Naive thymus-derived CD4-positive, alpha-beta T cell (primary cell): ENCODE data around the gene TRAF3IP3. TPM values are rescaled to one million over a fixed set of nuclear protein-coding genes. Genes with fewer than 3 reads are reported as not detected.

Source experiments
- ATAC-seq: fragments of 150-1000 bp; cut with Tn5 transposase; 2 replicates; pipeline ENCODE4 v1.10.0; 2021; ENCODE audit warnings: mild to moderate bottlenecking, moderate library complexity
- CTCF ChIA-PET: fragments of 350-600 bp; sonication (Branson Sonifier 250); formaldehyde crosslinking; loops from one replicate; lab custom pipeline; 2021; ENCODE audit warnings: antibody characterized with exemption; lab: Charles Lee
- POLR2A ChIA-PET: fragments of 350-600 bp; sonication (Branson Sonifier 250); formaldehyde crosslinking; loops from one replicate; lab custom pipeline; 2021; ENCODE audit warnings: antibody characterized with exemption, inconsistent platforms; lab: Charles Lee
- DNase-seq, 9 donors: peaks; one replicate each; pipeline versions ENCODE4 v3.0.0 to v3.0.0-alpha.2; 2020 to 2022; ENCODE audit warnings: mixed read lengths in 1 of 9
- H3K27ac ChIP-seq: one replicate; pipeline ENCODE4 v1.7.0; 2013; ENCODE audit warnings: mild to moderate bottlenecking, low read depth, low read length, moderate library complexity
- H3K27me3 ChIP-seq, 2 donors: one replicate each; pipeline ENCODE4 v1.7.0; 2013; ENCODE audit warnings: low read length in 2 of 2, mild to moderate bottlenecking in 2 of 2, moderate library complexity in 2 of 2; ENCODE audit not compliant: control insufficient read depth in 2 of 2, insufficient read depth in 2 of 2
- H3K36me3 ChIP-seq, 3 experiments: 1 replicate in 2 of 3; 2 replicates in 1 of 3; pipeline ENCODE4 v1.7.0; 2013; ENCODE audit warnings: low read length in 3 of 3, mild to moderate bottlenecking in 3 of 3, moderate library complexity in 1 of 3; ENCODE audit not compliant: insufficient read depth in 3 of 3, control insufficient read depth in 2 of 3
- H3K4me1 ChIP-seq, 2 donors: one replicate each; pipeline ENCODE4 v1.7.0; 2013; ENCODE audit warnings: low read length in 2 of 2, mild to moderate bottlenecking in 2 of 2, moderate library complexity in 1 of 2; ENCODE audit not compliant: control insufficient read depth in 2 of 2, insufficient read depth in 2 of 2
- H3K4me3 ChIP-seq: 2 replicates; pipeline ENCODE4 v1.7.0; 2013; ENCODE audit warnings: mild to moderate bottlenecking, low read length
- H3K9me3 ChIP-seq, 3 experiments: 1 replicate in 2 of 3; 2 replicates in 1 of 3; pipeline ENCODE4 v1.7.0; 2013; ENCODE audit warnings: low read length in 3 of 3; ENCODE audit not compliant: control insufficient read depth in 2 of 3
- H3K27ac Mint-ChIP-seq, 9 donors: one replicate each; pipeline ENCODE4 v1.8.0; 2020 to 2022; ENCODE audit warnings: mixed read lengths in 9 of 9, mild to moderate bottlenecking in 8 of 9, moderate library complexity in 5 of 9, inconsistent platforms in 2 of 9
- H3K27me3 Mint-ChIP-seq, 5 donors: one replicate each; pipeline ENCODE4 v1.8.0; 2021 to 2022; ENCODE audit warnings: mixed read lengths in 5 of 5, mild to moderate bottlenecking in 1 of 5
- H3K36me3 Mint-ChIP-seq, 5 donors: one replicate each; pipeline ENCODE4 v1.8.0; 2020 to 2022; ENCODE audit warnings: mixed read lengths in 5 of 5, mild to moderate bottlenecking in 3 of 5, inconsistent platforms in 1 of 5
- H3K4me1 Mint-ChIP-seq, 7 donors: one replicate each; pipeline ENCODE4 v1.8.0; 2020 to 2022; ENCODE audit warnings: mixed read lengths in 7 of 7, mild to moderate bottlenecking in 3 of 7, inconsistent platforms in 1 of 7
- H3K4me3 Mint-ChIP-seq, 10 donors: one replicate each; pipeline ENCODE4 v1.8.0; 2020 to 2022; ENCODE audit warnings: mild to moderate bottlenecking in 10 of 10, mixed read lengths in 10 of 10, moderate library complexity in 6 of 10, inconsistent platforms in 2 of 10
- H3K9me3 Mint-ChIP-seq, 11 donors: one replicate each; pipeline ENCODE4 v1.8.0; 2020 to 2022; ENCODE audit warnings: mixed read lengths in 11 of 11, mild to moderate bottlenecking in 4 of 11, inconsistent platforms in 1 of 11, moderate library complexity in 1 of 11
- intact Hi-C, 2 donors: fragments of 100-400 bp; cut with micrococcal nuclease; formaldehyde crosslinking; loops; one replicate each; pipeline ENCODE4 v1.15.1; 2023
- polyA plus RNA-seq, 2 donors: library from polyadenylated mRNA; unstranded; fragments of 300-500 nt; fragmentation: Illumina TruSeq; gene quantifications; one replicate each; pipeline ENCODE4 v1.2.3, GENCODE V29; 2021
- total RNA-seq, 6 experiments: library from RNA in 5 of 6; stranded (reverse) in 5 of 6; gene quantifications; 1 replicate in 5 of 6; 2 replicates in 1 of 6; pipeline ENCODE4 v1.2.3 and lab custom pipeline; 2021 to 2026

The TRAF3IP3 gene
- total and polyA plus RNA-seq, 7 experiments from 2014 or later = 303 to 746 (median 450) TPM

GRCh38 chr1:209813902-209814301 is 58.0 kb downstream of the TRAF3IP3 start:
- ATAC-seq = no peak
- POLR2A ChIA-PET = interaction anchor here (0.6 to 0.8 kb wide), 2 partner anchors 11 to 22 kb away, joined by 3 to 4 read pairs; no protein-coding TSS in a partner anchor
- Histone ChIP-seq H3K4me1 (no peaks in the 10 kb centered on the region), H3K27ac (no peak overlapping the region), H3K36me3 (no peaks in the 10 kb centered on the region), H3K4me3 (no peak overlapping the region), H3K27me3 (no peaks in the 10 kb centered on the region), H3K9me3 (no peaks in the 10 kb centered on the region)
- peaks cover 0 to 10% (median 2%) of the 10 kb centered on the region in 7 donors for H3K4me1 Mint-ChIP-seq
- H3K4me3 Mint-ChIP-seq = no peak overlapping the region
- H3K9me3 Mint-ChIP-seq = no peaks in the 10 kb centered on the region
- H3K36me3 Mint-ChIP-seq = peaks cover 0 to 5% (median 0%) of the 10 kb centered on the region in 5 donors
- CTCF ChIA-PET = interaction anchor here (2.2 kb wide), 1 partner anchor 10 kb away, joined by 14 read pairs; no protein-coding TSS in a partner anchor
- H3K27ac Mint-ChIP-seq = no peak overlapping the region
- intact Hi-C loops = no loop called here
- peaks cover 0 to 5% (median 0%) of the 10 kb centered on the region in 5 donors for H3K27me3 Mint-ChIP-seq
- DNase-seq = no peak

- DNase-seq (peak in 1 of 9 donors; percentile 16), ATAC-seq (no peak)
- POLR2A ChIA-PET = interaction anchor here (1.1 to 1.6 kb wide), 4 partner anchors 12 to 54 kb away, joined by 3 to 6 read pairs (median 4); partner anchors contain the start of gene UTP25
- Histone ChIP-seq H3K4me3 (no peak overlapping the region), H3K9me3 (no peaks in the 10 kb centered on the region), H3K27ac (no peak overlapping the region), H3K36me3 (no peaks in the 10 kb centered on the region), H3K27me3 (no peaks in the 10 kb centered on the region), H3K4me1 (no peaks in the 10 kb centered on the region)
- Mint-ChIP-seq H3K36me3 (peaks cover 0 to 5% (median 0%) of the 10 kb centered on the region in 5 donors), H3K9me3 (no peaks in the 10 kb centered on the region), H3K4me1 (peaks cover 0 to 10% (median 0%) of the 10 kb centered on the region in 7 donors), H3K4me3 (no peak overlapping the region), H3K27ac (peak overlapping the region in 1 of 9 donors; percentile 3), H3K27me3 (peaks cover 0 to 13% (median 3%) of the 10 kb centered on the region in 5 donors)
- intact Hi-C loops = no loop called here
- CTCF ChIA-PET = interaction anchor here (0.5 to 1.0 kb wide), 2 partner anchors 12 kb away, joined by 3 to 5 read pairs; partner anchors contain the start of gene UTP25
These were observed 59.6 kb downstream of the TRAF3IP3 start for GRCh38 chr1:209815490-209815889.

DNA sequence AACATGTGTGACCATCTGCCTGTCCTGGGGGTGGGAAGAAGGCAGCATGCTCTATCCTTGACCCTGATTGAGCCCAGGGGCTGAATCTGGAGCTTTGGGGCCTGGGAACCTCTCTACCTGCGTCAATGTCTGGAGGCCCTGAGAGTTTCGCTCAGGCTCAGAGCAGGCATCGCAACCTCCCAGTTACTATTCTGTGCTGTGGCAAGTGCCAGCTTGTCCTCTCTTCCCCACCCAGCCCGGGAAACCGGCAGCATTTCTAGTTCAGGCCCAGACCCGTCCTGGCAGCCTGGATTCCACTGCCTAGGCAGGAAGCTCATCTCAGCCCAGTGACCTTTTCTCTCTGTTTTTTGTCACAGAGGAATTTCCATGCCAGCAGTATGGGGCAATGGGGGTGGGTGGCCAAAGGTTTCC is 60.1 kb downstream of the TRAF3IP3 start:
- H3K27me3 Mint-ChIP-seq = peaks cover under 1 to 17% (median 6%) of the 10 kb centered on the region in 5 donors
- no peak overlapping the region for H3K27ac Mint-ChIP-seq
- peaks cover 0 to 5% (median 0%) of the 10 kb centered on the region in 5 donors for H3K36me3 Mint-ChIP-seq
- ATAC-seq (no peak), DNase-seq (no peak)
- H3K36me3 ChIP-seq = no peaks in the 10 kb centered on the region
- no peaks in the 10 kb centered on the region for H3K27me3 ChIP-seq
- no peaks in the 10 kb centered on the region for H3K9me3 Mint-ChIP-seq
- H3K27ac ChIP-seq = no peak overlapping the region
- H3K4me3 Mint-ChIP-seq = no peak overlapping the region
- peaks cover 0 to 10% (median 0%) of the 10 kb centered on the region in 7 donors for H3K4me1 Mint-ChIP-seq
- no peak overlapping the region for H3K4me3 ChIP-seq
- no peaks in the 10 kb centered on the region for H3K9me3 ChIP-seq
- no peaks in the 10 kb centered on the region for H3K4me1 ChIP-seq
- POLR2A ChIA-PET = interaction anchor here (1.1 to 1.6 kb wide), 4 partner anchors 11 to 54 kb away, joined by 3 to 6 read pairs (median 4); partner anchors contain the start of gene UTP25
- CTCF ChIA-PET = interaction anchor here (0.5 to 1.0 kb wide), 2 partner anchors 11 to 12 kb away, joined by 3 to 5 read pairs; partner anchors contain the start of gene UTP25
- intact Hi-C loops = no loop called here

GRCh38 chr1:209816923-209817322 is 61.1 kb downstream of the TRAF3IP3 start:
- peaks cover 0 to 10% (median 0%) of the 10 kb centered on the region in 7 donors for H3K4me1 Mint-ChIP-seq
- Histone ChIP-seq H3K27ac (no peak overlapping the region), H3K9me3 (no peaks in the 10 kb centered on the region), H3K4me3 (no peak overlapping the region), H3K27me3 (no peaks in the 10 kb centered on the region), H3K4me1 (no peaks in the 10 kb centered on the region), H3K36me3 (no peaks in the 10 kb centered on the region)
- DNase-seq (no peak), ATAC-seq (no peak)
- H3K27me3 Mint-ChIP-seq = peaks cover 7 to 24% (median 9%) of the 10 kb centered on the region in 5 donors
- ChIA-PET POLR2A (no interaction called here), CTCF (no interaction called here)
- intact Hi-C loops = no loop called here
- no peak overlapping the region for H3K27ac Mint-ChIP-seq
- H3K9me3 Mint-ChIP-seq = no peaks in the 10 kb centered on the region
- no peak overlapping the region for H3K4me3 Mint-ChIP-seq
- peaks cover 0 to 5% (median 0%) of the 10 kb centered on the region in 5 donors for H3K36me3 Mint-ChIP-seq

DNA sequence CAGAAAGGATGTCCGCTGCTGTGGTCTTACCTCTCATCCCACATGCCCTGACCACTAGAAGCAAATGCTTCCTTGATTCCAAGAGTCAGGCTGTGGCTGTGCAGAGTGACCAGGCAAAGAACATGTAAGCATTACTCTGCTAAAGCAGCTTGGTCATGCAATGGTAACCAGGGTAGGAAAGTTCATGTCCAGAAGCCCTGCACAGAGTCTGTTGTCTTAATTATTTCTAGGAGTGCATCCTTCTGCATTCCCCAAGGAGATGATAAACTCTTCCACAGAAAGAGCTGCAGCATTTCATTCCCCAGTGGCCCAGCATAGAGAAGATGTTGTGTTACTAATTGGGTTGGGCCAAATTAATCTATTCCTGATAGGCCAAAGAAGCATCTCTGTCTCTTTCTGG is 61.8 kb downstream of the TRAF3IP3 start:
- CTCF ChIA-PET = no interaction called here
- no peaks in the 10 kb centered on the region for H3K27me3 ChIP-seq

GRCh38 chr1:209819058-209819457 is 63.2 kb downstream of the TRAF3IP3 start:
- no peak for ATAC-seq
- peaks cover 0 to 1% (median 0%) of the 10 kb centered on the region in 5 donors for H3K36me3 Mint-ChIP-seq
- no peak for DNase-seq
- ChIA-PET POLR2A (interaction anchor here (0.6 to 11.0 kb wide), 3 partner anchors 23 to 50 kb away, joined by 3 to 62 read pairs (median 4); no protein-coding TSS in a partner anchor), CTCF (no interaction called here)
- no peak overlapping the region for H3K27ac Mint-ChIP-seq
- intact Hi-C loops = no loop called here
- H3K4me3 ChIP-seq = no peak overlapping the region
- H3K36me3 ChIP-seq = no peaks in the 10 kb centered on the region
- peaks cover 7 to 31% (median 13%) of the 10 kb centered on the region in 5 donors for H3K27me3 Mint-ChIP-seq
- H3K9me3 Mint-ChIP-seq = no peaks in the 10 kb centered on the region
- H3K9me3 ChIP-seq = no peaks in the 10 kb centered on the region
- no peak overlapping the region for H3K27ac ChIP-seq
- peaks cover 5 to 20% (median 10%) of the 10 kb centered on the region in 7 donors for H3K4me1 Mint-ChIP-seq
- no peaks in the 10 kb centered on the region for H3K4me1 ChIP-seq
- no peak overlapping the region for H3K4me3 Mint-ChIP-seq
- no peaks in the 10 kb centered on the region for H3K27me3 ChIP-seq

More for the DNA sequence above, 61.8 kb downstream of the TRAF3IP3 start:
- Histone ChIP-seq H3K36me3 (no peaks in the 10 kb centered on the region), H3K9me3 (no peaks in the 10 kb centered on the region), H3K27ac (no peak overlapping the region), H3K4me3 (no peak overlapping the region), H3K4me1 (no peaks in the 10 kb centered on the region)
- intact Hi-C loops = no loop called here
- POLR2A ChIA-PET = interaction anchor here (1.4 kb wide), 1 partner anchor 13 kb away, joined by 3 read pairs; no protein-coding TSS in a partner anchor
- H3K4me1 Mint-ChIP-seq = peaks cover under 1 to 12% (median 2%) of the 10 kb centered on the region in 7 donors
- DNase-seq (no peak), ATAC-seq (no peak)
- no peaks in the 10 kb centered on the region for H3K9me3 Mint-ChIP-seq
- H3K4me3 Mint-ChIP-seq = no peak overlapping the region
- H3K27me3 Mint-ChIP-seq = peaks cover 7 to 26% (median 12%) of the 10 kb centered on the region in 5 donors
- H3K36me3 Mint-ChIP-seq = peaks cover 0 to 5% (median 0%) of the 10 kb centered on the region in 5 donors
- H3K27ac Mint-ChIP-seq = no peak overlapping the region
